ENCODE data around the gene PRIMA1. TPM values are rescaled to one million over a fixed set of nuclear protein-coding genes. Genes with fewer than 3 reads are reported as not detected.

Gene PRIMA1
- polyA plus RNA-seq, 1 of the 3 experiments (the other 2 are of a cell fraction) = 0.18 TPM

DNA sequence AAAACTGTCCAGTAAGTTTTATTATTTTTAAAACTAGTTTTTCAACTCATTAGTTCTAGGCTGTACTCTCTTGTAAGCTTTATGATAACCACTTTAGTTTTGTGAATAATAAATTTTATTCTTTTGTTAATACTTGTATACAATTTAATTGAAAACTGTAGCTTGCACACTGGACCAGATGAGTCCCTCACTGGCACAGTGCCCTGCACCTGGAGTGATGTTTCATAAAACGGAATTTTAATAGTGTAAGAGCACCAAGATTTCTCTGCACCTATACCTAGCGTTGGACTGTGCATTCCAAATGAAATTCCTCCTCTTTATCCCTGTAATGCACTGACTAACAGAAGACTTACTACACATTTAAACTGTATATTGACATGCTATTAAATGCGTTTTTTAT lies 80.8 kb downstream of the PRIMA1 start:
- Histone ChIP-seq H3K36me3 (replicated peaks in 1 of 2; ENCODE audit: control insufficient read depth in 1 of 2, insufficient read depth in 2 of 2, low read length in 1 of 2) (no peaks in the 10 kb centered on the region), H3K27ac (ENCODE audit: low read depth in 2 of 2, low read length in 1 of 2) (no peak overlapping the region), H4K20me1 (ENCODE audit: insufficient read depth) (no peaks in the 10 kb centered on the region), H2AFZ (ENCODE audit: low read depth) (no peak overlapping the region), H3K9me3 (no peaks in the 10 kb centered on the region), H3F3A (replicated peaks; ENCODE audit: insufficient read depth) (no peaks in the 10 kb centered on the region), H3K27me3 (ENCODE audit: insufficient read depth) (no peaks in the 10 kb centered on the region), H3K9me2 (no peaks in the 10 kb centered on the region), H3K79me2 (ENCODE audit: insufficient read depth) (no peaks in the 10 kb centered on the region), H3K4me2 (no peak overlapping the region), H3K4me1 (ENCODE audit: control insufficient read depth in 1 of 2, insufficient read depth in 2 of 2, low read depth in 1 of 2, low read length in 1 of 2) (peaks cover 0 to 3% of the 10 kb centered on the region in 2 experiments; a peak in 1 of 4 replicates), H3K9ac (no peak overlapping the region), H3K4me3 (ENCODE audit: low read depth in 2 of 2, low read length in 1 of 2) (no peak overlapping the region)
- CTCF ChIA-PET = interaction anchor here (0.8 to 1.8 kb wide), 4 partner anchors 11 to 52 kb away, joined by 3 to 5 read pairs (median 3); no protein-coding TSS in a partner anchor
- 6% methylated on average over 3 of the region's 3 CpGs for WGBS (ENCODE audit: low lambda C conversion rate)
- TF ChIP-seq MEF2A (IDR thresholded peaks at IDR 0.05; ENCODE audit: borderline replicate concordance, low read depth) (no peak), FOXJ3 (CRISPR knock-in tag; IDR thresholded peaks at IDR 0.05) (no peak), ELF1 (IDR thresholded peaks at IDR 0.05) (no peak), GATA2 (CRISPR knock-in tag; IDR thresholded peaks at IDR 0.05) (no peak), POLR2AphosphoS5 (IDR thresholded peaks at IDR 0.05; ENCODE audit: low read depth, low read length) (no peak), FOSL2 (IDR thresholded peaks at IDR 0.05; ENCODE audit: borderline replicate concordance, low read depth) (no peak), NRF1 (IDR thresholded peaks at IDR 0.05; ENCODE audit: low read depth, low read length) (no peak), EZH2phosphoT487 (IDR thresholded peaks at IDR 0.05; ENCODE audit: borderline replicate concordance, low read depth) (no peak), IRF3 (IDR thresholded peaks at IDR 0.05; ENCODE audit: low read depth, low read length) (no peak), NFIC (IDR thresholded peaks at IDR 0.05; ENCODE audit: borderline replicate concordance) (no peak), CHD2 (IDR thresholded peaks at IDR 0.05; ENCODE audit: low read length, partially characterized antibody) (no peak), GABPA (IDR thresholded peaks at IDR 0.05; ENCODE audit: low read depth) (no peak), FOXM1 (IDR thresholded peaks at IDR 0.05; ENCODE audit: low read depth) (no peak)
- TF ChIP-seq, protein P1, sequence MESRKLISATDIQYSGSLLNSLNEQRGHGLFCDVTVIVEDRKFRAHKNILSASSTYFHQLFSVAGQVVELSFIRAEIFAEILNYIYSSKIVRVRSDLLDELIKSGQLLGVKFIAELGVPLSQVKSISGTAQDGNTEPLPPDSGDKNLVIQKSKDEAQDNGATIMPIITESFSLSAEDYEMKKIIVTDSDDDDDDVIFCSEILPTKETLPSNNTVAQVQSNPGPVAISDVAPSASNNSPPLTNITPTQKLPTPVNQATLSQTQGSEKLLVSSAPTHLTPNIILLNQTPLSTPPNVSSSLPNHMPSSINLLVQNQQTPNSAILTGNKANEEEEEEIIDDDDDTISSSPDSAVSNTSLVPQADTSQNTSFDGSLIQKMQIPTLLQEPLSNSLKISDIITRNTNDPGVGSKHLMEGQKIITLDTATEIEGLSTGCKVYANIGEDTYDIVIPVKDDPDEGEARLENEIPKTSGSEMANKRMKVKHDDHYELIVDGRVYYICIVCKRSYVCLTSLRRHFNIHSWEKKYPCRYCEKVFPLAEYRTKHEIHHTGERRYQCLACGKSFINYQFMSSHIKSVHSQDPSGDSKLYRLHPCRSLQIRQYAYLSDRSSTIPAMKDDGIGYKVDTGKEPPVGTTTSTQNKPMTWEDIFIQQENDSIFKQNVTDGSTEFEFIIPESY (IDR thresholded peaks at IDR 0.05; ENCODE audit: borderline replicate concordance, low read depth) = no peak
- TF ChIP-seq, protein P2, sequence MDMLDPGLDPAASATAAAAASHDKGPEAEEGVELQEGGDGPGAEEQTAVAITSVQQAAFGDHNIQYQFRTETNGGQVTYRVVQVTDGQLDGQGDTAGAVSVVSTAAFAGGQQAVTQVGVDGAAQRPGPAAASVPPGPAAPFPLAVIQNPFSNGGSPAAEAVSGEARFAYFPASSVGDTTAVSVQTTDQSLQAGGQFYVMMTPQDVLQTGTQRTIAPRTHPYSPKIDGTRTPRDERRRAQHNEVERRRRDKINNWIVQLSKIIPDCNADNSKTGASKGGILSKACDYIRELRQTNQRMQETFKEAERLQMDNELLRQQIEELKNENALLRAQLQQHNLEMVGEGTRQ (IDR thresholded peaks at IDR 0.05; ENCODE audit: borderline replicate concordance, low read depth, low read length) = no peak
- TF ChIP-seq, protein P3, sequence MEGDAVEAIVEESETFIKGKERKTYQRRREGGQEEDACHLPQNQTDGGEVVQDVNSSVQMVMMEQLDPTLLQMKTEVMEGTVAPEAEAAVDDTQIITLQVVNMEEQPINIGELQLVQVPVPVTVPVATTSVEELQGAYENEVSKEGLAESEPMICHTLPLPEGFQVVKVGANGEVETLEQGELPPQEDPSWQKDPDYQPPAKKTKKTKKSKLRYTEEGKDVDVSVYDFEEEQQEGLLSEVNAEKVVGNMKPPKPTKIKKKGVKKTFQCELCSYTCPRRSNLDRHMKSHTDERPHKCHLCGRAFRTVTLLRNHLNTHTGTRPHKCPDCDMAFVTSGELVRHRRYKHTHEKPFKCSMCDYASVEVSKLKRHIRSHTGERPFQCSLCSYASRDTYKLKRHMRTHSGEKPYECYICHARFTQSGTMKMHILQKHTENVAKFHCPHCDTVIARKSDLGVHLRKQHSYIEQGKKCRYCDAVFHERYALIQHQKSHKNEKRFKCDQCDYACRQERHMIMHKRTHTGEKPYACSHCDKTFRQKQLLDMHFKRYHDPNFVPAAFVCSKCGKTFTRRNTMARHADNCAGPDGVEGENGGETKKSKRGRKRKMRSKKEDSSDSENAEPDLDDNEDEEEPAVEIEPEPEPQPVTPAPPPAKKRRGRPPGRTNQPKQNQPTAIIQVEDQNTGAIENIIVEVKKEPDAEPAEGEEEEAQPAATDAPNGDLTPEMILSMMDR (IDR thresholded peaks at IDR 0.05) = no peak
- POLR2A ChIA-PET = interaction anchor here (0.5 kb wide), 1 partner anchor 96 kb away, joined by 5 read pairs; no protein-coding TSS in a partner anchor
- no peak for DNase-seq

All from SK-N-SH (cell line).